ENCODE results near the gene FBXO31.

DNA sequence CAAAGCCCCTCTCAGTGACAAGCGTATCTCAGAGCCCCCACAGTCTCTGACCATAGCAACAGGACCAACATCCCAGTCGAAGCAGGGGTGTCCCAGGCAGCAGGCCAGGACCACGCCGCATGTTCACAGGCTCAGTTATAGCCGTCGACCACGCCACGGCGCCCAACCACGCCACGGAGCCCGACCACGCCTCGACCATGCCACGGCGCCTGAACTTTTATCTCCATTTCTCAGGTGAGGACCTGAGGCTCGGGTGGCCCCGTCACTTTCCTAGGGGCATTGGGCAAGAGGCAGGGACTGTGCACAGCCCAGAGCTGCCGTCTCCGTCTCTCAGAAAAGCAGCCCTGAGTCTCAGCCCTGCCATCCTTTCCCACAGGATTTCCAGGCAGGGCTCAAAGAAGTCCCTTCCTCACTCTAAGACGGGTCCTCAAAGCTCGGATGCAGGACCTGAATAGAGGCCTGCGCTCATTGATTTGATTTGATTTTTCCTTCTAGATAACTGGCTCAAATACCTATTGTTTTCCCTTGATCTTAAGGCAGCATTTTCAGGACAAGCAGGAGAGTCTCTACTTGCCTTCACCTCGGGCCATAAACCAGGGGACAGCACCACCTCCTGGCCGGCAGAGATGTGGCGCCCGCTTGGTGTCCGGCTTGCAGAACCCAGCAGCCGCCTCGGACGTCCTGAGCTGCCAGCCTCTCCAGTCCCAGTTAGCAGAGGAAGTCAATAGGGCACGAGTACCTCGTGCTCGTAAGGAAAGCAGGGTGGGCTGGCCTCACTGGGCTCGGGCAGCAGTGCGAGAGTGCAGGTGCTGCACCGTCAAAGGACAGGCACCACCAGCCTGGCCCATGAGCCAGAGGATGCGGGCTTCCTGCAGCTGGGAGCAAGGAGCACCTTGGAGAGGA is 105.1 kb downstream of the FBXO31 start:
- TF ChIP-seq, protein P1, sequence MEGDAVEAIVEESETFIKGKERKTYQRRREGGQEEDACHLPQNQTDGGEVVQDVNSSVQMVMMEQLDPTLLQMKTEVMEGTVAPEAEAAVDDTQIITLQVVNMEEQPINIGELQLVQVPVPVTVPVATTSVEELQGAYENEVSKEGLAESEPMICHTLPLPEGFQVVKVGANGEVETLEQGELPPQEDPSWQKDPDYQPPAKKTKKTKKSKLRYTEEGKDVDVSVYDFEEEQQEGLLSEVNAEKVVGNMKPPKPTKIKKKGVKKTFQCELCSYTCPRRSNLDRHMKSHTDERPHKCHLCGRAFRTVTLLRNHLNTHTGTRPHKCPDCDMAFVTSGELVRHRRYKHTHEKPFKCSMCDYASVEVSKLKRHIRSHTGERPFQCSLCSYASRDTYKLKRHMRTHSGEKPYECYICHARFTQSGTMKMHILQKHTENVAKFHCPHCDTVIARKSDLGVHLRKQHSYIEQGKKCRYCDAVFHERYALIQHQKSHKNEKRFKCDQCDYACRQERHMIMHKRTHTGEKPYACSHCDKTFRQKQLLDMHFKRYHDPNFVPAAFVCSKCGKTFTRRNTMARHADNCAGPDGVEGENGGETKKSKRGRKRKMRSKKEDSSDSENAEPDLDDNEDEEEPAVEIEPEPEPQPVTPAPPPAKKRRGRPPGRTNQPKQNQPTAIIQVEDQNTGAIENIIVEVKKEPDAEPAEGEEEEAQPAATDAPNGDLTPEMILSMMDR (IDR thresholded peaks at IDR 0.05) = peak; percentile 74 to 92 (median 85)
- no peak for TF ChIP-seq POLR2A (IDR thresholded peaks at IDR 0.05)

All from adrenal gland (tissue), 5 donors.